Measurements from ENCODE around the gene CARD8. TPM values are rescaled to one million over a fixed set of nuclear protein-coding genes. Genes with fewer than 3 reads are reported as not detected.
"Not testable (repeated sequence)": the region's sequence is repeated elsewhere in the genome, so short reads cannot be mapped to it uniquely, and the experiment has no call there.

Gene CARD8
- polyA plus RNA-seq (2014; cell fraction: cytosol; rRNA removed) = 8.8 and 9.3 TPM in 2 replicates
- 17.0 and 29.9 TPM in 2 replicates for polyA plus RNA-seq (2014; cell fraction: nucleus; rRNA removed)

- peak; percentile 81 for DNase-seq (ENCODE audit: low spot score)
Measured at GRCh38 chr19:48255376-48256303, at the start of gene CARD8. Gene CARD8, minus strand, starts transcription at chr19:48255912. Its CDS starts 14,892 bp downstream, at chr19:48241020.

- DNase-seq (ENCODE audit: low spot score) = no peak
Measured at GRCh38 chr19:48303866-48304265, 48.2 kb upstream of the CARD8 start.

- DNase-seq (ENCODE audit: low spot score) = no peak
Measured at GRCh38 chr19:48303367-48303766, 47.7 kb upstream of the CARD8 start.

- DNase-seq (ENCODE audit: low spot score) = no peak
Measured at GRCh38 chr19:48302600-48302959, 46.9 kb upstream of the CARD8 start.

- DNase-seq (ENCODE audit: low spot score) = no peak
Measured at GRCh38 chr19:48301886-48302599, 46.3 kb upstream of the CARD8 start.

GRCh38 chr19:48297975-48298374 is 42.3 kb upstream of the CARD8 start:
- no peak for DNase-seq (ENCODE audit: low spot score)

GRCh38 chr19:48296963-48297734 is 41.4 kb upstream of the CARD8 start:
- DNase-seq (ENCODE audit: low spot score) = no peak

- no peak for DNase-seq (ENCODE audit: low spot score)
Measured at GRCh38 chr19:48295458-48295857, 39.7 kb upstream of the CARD8 start.

GRCh38 chr19:48292798-48293197 is 37.1 kb upstream of the CARD8 start:
- no peak for DNase-seq (ENCODE audit: low spot score)

- not testable (repeated sequence) for DNase-seq (ENCODE audit: low spot score)
Measured at GRCh38 chr19:48291489-48291815, 35.7 kb upstream of the CARD8 start.

- peak; percentile 44 for DNase-seq (ENCODE audit: low spot score)
Measured at GRCh38 chr19:48290771-48291488, 35.2 kb upstream of the CARD8 start.

GRCh38 chr19:48290401-48290770 is 34.7 kb upstream of the CARD8 start:
- DNase-seq (ENCODE audit: low spot score) = no peak

GRCh38 chr19:48287748-48288147 is 32.0 kb upstream of the CARD8 start:
- no peak for DNase-seq (ENCODE audit: low spot score)

GRCh38 chr19:48284896-48285295 is 29.2 kb upstream of the CARD8 start:
- DNase-seq (ENCODE audit: low spot score) = no peak

GRCh38 chr19:48283908-48284307 is 28.2 kb upstream of the CARD8 start:
- DNase-seq (ENCODE audit: low spot score) = no peak

- no peak for DNase-seq (ENCODE audit: low spot score)
Measured at GRCh38 chr19:48279747-48280146, 24.0 kb upstream of the CARD8 start.

GRCh38 chr19:48274938-48275337 is 19.2 kb upstream of the CARD8 start:
- no peak for DNase-seq (ENCODE audit: low spot score)

GRCh38 chr19:48274173-48274572 is 18.5 kb upstream of the CARD8 start:
- no peak for DNase-seq (ENCODE audit: low spot score)

GRCh38 chr19:48271531-48272151 is 15.9 kb upstream of the CARD8 start:
- peak; percentile 55 for DNase-seq (ENCODE audit: low spot score)

GRCh38 chr19:48269617-48270026 is 13.9 kb upstream of the CARD8 start:
- not testable (repeated sequence) for DNase-seq (ENCODE audit: low spot score)

- not testable (repeated sequence) for DNase-seq (ENCODE audit: low spot score)
Measured at GRCh38 chr19:48265326-48265725, 9.6 kb upstream of the CARD8 start.
